Naive thymus-derived CD8-positive, alpha-beta T cell (primary cell): Measurements from ENCODE around the gene KRTAP1-4. TPM values are rescaled to one million over a fixed set of nuclear protein-coding genes. Genes with fewer than 3 reads are reported as not detected.
"Not testable (repeated sequence)": the region's sequence is repeated elsewhere in the genome, so short reads cannot be mapped to it uniquely, and the experiment has no call there.

ENCODE experiments used
- ATAC-seq, 2 donors: fragments of 150-1000 bp; cut with Tn5 transposase in 1 of 2; sonication (Bioruptor Pico), chemical (Tn5 transposase) in 1 of 2; 1 replicate in 1 of 2; 2 replicates in 1 of 2; pipeline ENCODE4 v1.10.0; 2021; ENCODE audit warnings: mild to moderate bottlenecking in 2 of 2, moderate library complexity in 2 of 2
- POLR2A ChIA-PET: fragments of 350-600 bp; sonication (Branson Sonifier 250); formaldehyde crosslinking; loops from one replicate; lab custom pipeline; 2021; ENCODE audit warnings: antibody characterized with exemption; lab: Charles Lee
- DNase-seq, 10 donors: peaks; one replicate each; pipeline versions ENCODE4 v3.0.0 to v3.0.0-alpha.2; 2020 to 2022
- H3K27ac Mint-ChIP-seq, 10 donors: one replicate each; pipeline ENCODE4 v1.8.0; 2020 to 2022; ENCODE audit warnings: mild to moderate bottlenecking in 10 of 10, mixed read lengths in 10 of 10, moderate library complexity in 4 of 10, inconsistent platforms in 1 of 10
- H3K27me3 Mint-ChIP-seq, 5 donors: one replicate each; pipeline ENCODE4 v1.8.0; 2021 to 2022; ENCODE audit warnings: mixed read lengths in 5 of 5
- H3K36me3 Mint-ChIP-seq, 3 donors: one replicate each; pipeline ENCODE4 v1.8.0; 2020 to 2022; ENCODE audit warnings: mixed read lengths in 3 of 3, mild to moderate bottlenecking in 2 of 3, inconsistent platforms in 1 of 3
- H3K4me1 Mint-ChIP-seq, 4 donors: one replicate each; pipeline ENCODE4 v1.8.0; 2021 to 2022; ENCODE audit warnings: mixed read lengths in 4 of 4
- H3K4me3 Mint-ChIP-seq, 10 donors: one replicate each; pipeline ENCODE4 v1.8.0; 2020 to 2022; ENCODE audit warnings: mild to moderate bottlenecking in 10 of 10, mixed read lengths in 10 of 10, moderate library complexity in 6 of 10, inconsistent platforms in 1 of 10
- H3K9me3 Mint-ChIP-seq, 9 donors: one replicate each; pipeline ENCODE4 v1.8.0; 2020 to 2022; ENCODE audit warnings: mixed read lengths in 9 of 9, mild to moderate bottlenecking in 3 of 9, inconsistent platforms in 1 of 9, moderate library complexity in 1 of 9
- polyA plus RNA-seq, 3 donors: library from polyadenylated mRNA; unstranded; fragments of 300-500 nt; fragmentation: Illumina TruSeq; gene quantifications; one replicate each; pipeline ENCODE4 v1.2.3, GENCODE V29; 2021
- total RNA-seq, 8 experiments: library from RNA in 2 of 8; stranded (reverse) in 2 of 8; gene quantifications; one replicate each; pipeline ENCODE4 v1.2.3 and lab custom pipeline; 2021 to 2026

KRTAP1-4 gene
- total and polyA plus RNA-seq, 5 experiments from 2014 or later, result not detected

- no peaks in the 10 kb centered on the region for H3K36me3 Mint-ChIP-seq
- POLR2A ChIA-PET, result no interaction called here
- no peak overlapping the region for H3K27ac Mint-ChIP-seq
- peaks cover 0 to under 1% (median 0%) of the 10 kb centered on the region in 5 donors for H3K27me3 Mint-ChIP-seq
- ATAC-seq (no peak), DNase-seq (no peak)
- H3K4me3 Mint-ChIP-seq, result no peak overlapping the region
- no peaks in the 10 kb centered on the region for H3K4me1 Mint-ChIP-seq
- H3K9me3 Mint-ChIP-seq, result no peaks in the 10 kb centered on the region
These were observed 19.6 kb downstream of the KRTAP1-4 start for GRCh38 chr17:41010441-41010840.

GRCh38 chr17:41009936-41010335, 20.1 kb downstream of the KRTAP1-4 start:
- DNase-seq (no peak), ATAC-seq (no peak)
- Mint-ChIP-seq H3K27me3 (no peaks in the 10 kb centered on the region), H3K9me3 (no peaks in the 10 kb centered on the region), H3K4me1 (no peaks in the 10 kb centered on the region), H3K27ac (no peak overlapping the region), H3K36me3 (no peaks in the 10 kb centered on the region), H3K4me3 (no peak overlapping the region)
- POLR2A ChIA-PET, result interaction anchor here (0.6 kb wide), 1 partner anchor 472 kb away, joined by 4 read pairs; no protein-coding TSS in a partner anchor

GRCh38 chr17:41009301-41009760, 20.7 kb downstream of the KRTAP1-4 start:
- ATAC-seq (no peak), DNase-seq (no peak)
- H3K27me3 Mint-ChIP-seq, result no peaks in the 10 kb centered on the region
- H3K27ac Mint-ChIP-seq, result no peak overlapping the region
- POLR2A ChIA-PET, result interaction anchor here (0.6 kb wide), 1 partner anchor 472 kb away, joined by 4 read pairs; no protein-coding TSS in a partner anchor
- no peaks in the 10 kb centered on the region for H3K36me3 Mint-ChIP-seq
- H3K9me3 Mint-ChIP-seq, result no peaks in the 10 kb centered on the region
- H3K4me3 Mint-ChIP-seq, result no peak overlapping the region
- no peaks in the 10 kb centered on the region for H3K4me1 Mint-ChIP-seq

- Mint-ChIP-seq H3K27me3 (peaks cover 0 to 2% (median 0%) of the 10 kb centered on the region in 5 donors), H3K27ac (no peak within 1 kb of the TSS), H3K9me3 (no peaks in the 10 kb centered on the region), H3K36me3 (no peaks in the 10 kb centered on the region), H3K4me3 (no peak within 1 kb of the TSS), H3K4me1 (no peaks in the 10 kb centered on the region)
- DNase-seq, result no peak
- POLR2A ChIA-PET, result no interaction called here
- no peak for ATAC-seq
These were observed 21.2 kb downstream of the KRTAP1-4 start, which contains the start of gene KRTAP3-1 for GRCh38 chr17:41008811-41009210. TSS of gene KRTAP3-1 (minus strand) at chr17:41009128. CDS start at chr17:41009074, 54 bp downstream.

GRCh38 chr17:41004397-41004796, 25.6 kb downstream of the KRTAP1-4 start:
- DNase-seq (no peak), ATAC-seq (no peak)
- Mint-ChIP-seq H3K36me3 (no peaks in the 10 kb centered on the region), H3K4me1 (no peaks in the 10 kb centered on the region), H3K9me3 (no peaks in the 10 kb centered on the region), H3K4me3 (no peak overlapping the region), H3K27me3 (peaks cover 2 to 19% (median 6%) of the 10 kb centered on the region in 5 donors), H3K27ac (no peak overlapping the region)
- POLR2A ChIA-PET, result no interaction called here

GRCh38 chr17:41003926-41004325, 26.1 kb downstream of the KRTAP1-4 start:
- Mint-ChIP-seq H3K9me3 (no peaks in the 10 kb centered on the region), H3K27me3 (peaks cover 3 to 22% (median 8%) of the 10 kb centered on the region in 5 donors), H3K27ac (no peak overlapping the region), H3K36me3 (no peaks in the 10 kb centered on the region), H3K4me3 (no peak overlapping the region), H3K4me1 (no peaks in the 10 kb centered on the region)
- no peak for ATAC-seq
- POLR2A ChIA-PET, result no interaction called here
- DNase-seq, result no peak

GRCh38 chr17:41002814-41003213, 27.2 kb downstream of the KRTAP1-4 start:
- ATAC-seq (no peak), DNase-seq (no peak)
- POLR2A ChIA-PET, result no interaction called here
- Mint-ChIP-seq H3K4me3 (no peak overlapping the region), H3K36me3 (no peaks in the 10 kb centered on the region), H3K9me3 (no peaks in the 10 kb centered on the region), H3K4me1 (no peaks in the 10 kb centered on the region), H3K27ac (no peak overlapping the region), H3K27me3 (peaks cover 9 to 26% (median 14%) of the 10 kb centered on the region in 5 donors)

- no peaks in the 10 kb centered on the region for H3K4me1 Mint-ChIP-seq
- H3K4me3 Mint-ChIP-seq, result no peak overlapping the region
- ATAC-seq, result no peak
- peaks cover 15 to 35% (median 24%) of the 10 kb centered on the region in 5 donors for H3K27me3 Mint-ChIP-seq
- no peak overlapping the region for H3K27ac Mint-ChIP-seq
- DNase-seq, result no peak
- H3K36me3 Mint-ChIP-seq, result no peaks in the 10 kb centered on the region
- no peaks in the 10 kb centered on the region for H3K9me3 Mint-ChIP-seq
- POLR2A ChIA-PET, result no interaction called here
These were observed 28.2 kb downstream of the KRTAP1-4 start for GRCh38 chr17:41001795-41002194.

GRCh38 chr17:40999563-40999962, 30.4 kb downstream of the KRTAP1-4 start, which contains the start of gene KRTAP3-2:
TSS of gene KRTAP3-2 (minus strand) at chr17:40999906. CDS start at chr17:40999853, 53 bp downstream.
- H3K4me1 Mint-ChIP-seq, H3K4me3 Mint-ChIP-seq, H3K36me3 Mint-ChIP-seq, POLR2A ChIA-PET, H3K9me3 Mint-ChIP-seq, ATAC-seq, DNase-seq: not testable (repeated sequence)
- Mint-ChIP-seq H3K27ac (peak within 1 kb of the TSS in 1 of 10 donors; percentile 68), H3K27me3 (peaks cover 25 to 45% (median 35%) of the 10 kb centered on the region in 5 donors)

GRCh38 chr17:40997361-40997760, 32.6 kb downstream of the KRTAP1-4 start:
- H3K4me3 Mint-ChIP-seq, result no peak overlapping the region
- H3K27me3 Mint-ChIP-seq, result peaks cover 30 to 57% (median 50%) of the 10 kb centered on the region in 5 donors
- POLR2A ChIA-PET, result no interaction called here
- H3K4me1 Mint-ChIP-seq, result peaks cover 0 to 2% (median 0%) of the 10 kb centered on the region in 4 donors
- ATAC-seq (no peak), DNase-seq (no peak)
- no peaks in the 10 kb centered on the region for H3K9me3 Mint-ChIP-seq
- H3K36me3 Mint-ChIP-seq, result peaks cover 0 to 4% (median 2%) of the 10 kb centered on the region in 3 donors
- no peak overlapping the region for H3K27ac Mint-ChIP-seq

- H3K4me3 Mint-ChIP-seq, result no peak overlapping the region
- POLR2A ChIA-PET, result no interaction called here
- peaks cover 32 to 62% (median 51%) of the 10 kb centered on the region in 5 donors for H3K27me3 Mint-ChIP-seq
- no peak for ATAC-seq
- peaks cover 0 to 7% (median 4%) of the 10 kb centered on the region in 3 donors for H3K36me3 Mint-ChIP-seq
- no peaks in the 10 kb centered on the region for H3K9me3 Mint-ChIP-seq
- H3K4me1 Mint-ChIP-seq, result peaks cover 0 to 2% (median 0%) of the 10 kb centered on the region in 4 donors
- no peak for DNase-seq
- H3K27ac Mint-ChIP-seq, result no peak overlapping the region
These were observed 33.2 kb downstream of the KRTAP1-4 start for GRCh38 chr17:40996829-40997228.

GRCh38 chr17:40995116-40995515, 34.9 kb downstream of the KRTAP1-4 start:
- H3K36me3 Mint-ChIP-seq, result peaks cover 0 to 7% (median 4%) of the 10 kb centered on the region in 3 donors
- no peaks in the 10 kb centered on the region for H3K9me3 Mint-ChIP-seq
- H3K4me1 Mint-ChIP-seq, result peaks cover 0 to 2% (median 0%) of the 10 kb centered on the region in 4 donors
- DNase-seq (no peak), ATAC-seq (no peak)
- no peak overlapping the region for H3K27ac Mint-ChIP-seq
- POLR2A ChIA-PET, result no interaction called here
- H3K27me3 Mint-ChIP-seq, result peaks cover 30 to 62% (median 48%) of the 10 kb centered on the region in 5 donors
- no peak overlapping the region for H3K4me3 Mint-ChIP-seq

GRCh38 chr17:40993839-40994238, 36.2 kb downstream of the KRTAP1-4 start, which contains the start of gene KRTAP3-3:
TSS of gene KRTAP3-3 (minus strand) at chr17:40994164. CDS start at chr17:40994097, 67 bp downstream.
- ATAC-seq (no peak), DNase-seq (no peak)
- Mint-ChIP-seq H3K4me3 (no peak within 1 kb of the TSS), H3K27me3 (peaks cover 28 to 54% (median 40%) of the 10 kb centered on the region in 5 donors), H3K4me1 (peaks cover 0 to 2% (median 0%) of the 10 kb centered on the region in 4 donors), H3K36me3 (peaks cover 0 to 7% (median 4%) of the 10 kb centered on the region in 3 donors), H3K27ac (no peak within 1 kb of the TSS), H3K9me3 (no peaks in the 10 kb centered on the region)
- POLR2A ChIA-PET, result no interaction called here
